Mesothelial cell of epicardium (in vitro differentiated cells): Measurements from ENCODE around the gene WEE2. TPM values are rescaled to one million over a fixed set of nuclear protein-coding genes. Genes with fewer than 3 reads are reported as not detected.
A peak's percentile ranks its signal among the peaks of the same experiment; 100 is the strongest.
"Not testable (repeated sequence)": the region's sequence is repeated elsewhere in the genome, so short reads cannot be mapped to it uniquely, and the experiment has no call there.

Experiments used
- DNase-seq, 2 experiments: peaks; one replicate each; pipeline ENCODE4 v3.0.0; 2021; ENCODE audit warnings: low spot score in 2 of 2; ENCODE audit not compliant: unreplicated experiment in 2 of 2
- H3K27ac Mint-ChIP-seq: 2 replicates; pipeline ENCODE4 v1.8.0; 2021; ENCODE audit warnings: mixed read lengths
- H3K27me3 Mint-ChIP-seq: 2 replicates; pipeline ENCODE4 v1.8.0; 2021; ENCODE audit warnings: low read depth, mixed read lengths
- H3K36me3 Mint-ChIP-seq: 2 replicates; pipeline ENCODE4 v1.8.0; 2021; ENCODE audit warnings: mixed read lengths
- H3K4me1 Mint-ChIP-seq: 2 replicates; pipeline ENCODE4 v1.8.0; 2021; ENCODE audit warnings: mixed read lengths
- H3K4me3 Mint-ChIP-seq: 2 replicates; pipeline ENCODE4 v1.8.0; 2021; ENCODE audit warnings: mild to moderate bottlenecking, moderate library complexity, mixed read lengths
- H3K9me3 Mint-ChIP-seq: 2 replicates; pipeline ENCODE4 v1.8.0; 2021; ENCODE audit warnings: mixed read lengths
- CTCF ChIP-seq: fragments of 200-600 bp; sonication (generic); IDR thresholded peaks from one replicate; pipeline ENCODE4 v1.5.0; 2021; ENCODE audit warnings: antibody characterized with exemption; ENCODE audit not compliant: unreplicated experiment
- total RNA-seq: library from RNA; stranded (reverse); gene quantifications from 3 replicates; pipeline ENCODE4 v1.2.1, GENCODE V29; 2021

WEE2 gene
- total RNA-seq, 1 donor from 2014 or later, result not detected

- H3K27me3 Mint-ChIP-seq, result no peaks in the 10 kb centered on the region
- no peak for DNase-seq
- peak overlapping the region; percentile 25 for H3K27ac Mint-ChIP-seq
- peaks cover 21% of the 10 kb centered on the region for H3K36me3 Mint-ChIP-seq
- H3K4me1 Mint-ChIP-seq, result peaks cover 27% of the 10 kb centered on the region
- no peak for TF ChIP-seq CTCF
- peak overlapping the region; percentile 97 for H3K4me3 Mint-ChIP-seq
- no peaks in the 10 kb centered on the region for H3K9me3 Mint-ChIP-seq
These were observed 31.1 kb downstream of the WEE2 start for GRCh38 chr7:141739250-141739649.

- Mint-ChIP-seq H3K4me1 (peaks cover 24% of the 10 kb centered on the region), H3K9me3 (no peaks in the 10 kb centered on the region), H3K27me3 (no peaks in the 10 kb centered on the region), H3K36me3 (peaks cover 32% of the 10 kb centered on the region), H3K4me3 (no peak overlapping the region), H3K27ac (no peak overlapping the region)
- no peak for DNase-seq
- no peak for TF ChIP-seq CTCF
These were observed 34.1 kb downstream of the WEE2 start for GRCh38 chr7:141742229-141742628.

- H3K4me3 Mint-ChIP-seq, result no peak overlapping the region
- no peak overlapping the region for H3K27ac Mint-ChIP-seq
- TF ChIP-seq CTCF, result no peak
- H3K36me3 Mint-ChIP-seq, result peaks cover 42% of the 10 kb centered on the region
- H3K9me3 Mint-ChIP-seq, result no peaks in the 10 kb centered on the region
- peaks cover 11% of the 10 kb centered on the region for H3K4me1 Mint-ChIP-seq
- no peaks in the 10 kb centered on the region for H3K27me3 Mint-ChIP-seq
- DNase-seq, result no peak
These were observed 36.0 kb downstream of the WEE2 start for GRCh38 chr7:141744131-141744530.

- peaks cover 69% of the 10 kb centered on the region for H3K36me3 Mint-ChIP-seq
- DNase-seq, result no peak
- no peaks in the 10 kb centered on the region for H3K27me3 Mint-ChIP-seq
- no peaks in the 10 kb centered on the region for H3K4me1 Mint-ChIP-seq
- no peak overlapping the region for H3K4me3 Mint-ChIP-seq
- peaks cover 31% of the 10 kb centered on the region for H3K9me3 Mint-ChIP-seq
- TF ChIP-seq CTCF, result no peak
- no peak overlapping the region for H3K27ac Mint-ChIP-seq
These were observed 40.2 kb downstream of the WEE2 start for GRCh38 chr7:141748396-141748795.

- not testable (repeated sequence) for H3K4me3 Mint-ChIP-seq, DNase-seq, H3K27ac Mint-ChIP-seq, H3K4me1 Mint-ChIP-seq, H3K27me3 Mint-ChIP-seq
- Mint-ChIP-seq H3K36me3 (peaks cover 75% of the 10 kb centered on the region), H3K9me3 (peaks cover 42% of the 10 kb centered on the region)
These were observed 43.8 kb downstream of the WEE2 start for GRCh38 chr7:141751904-141752303.

- no peak for DNase-seq
- no peaks in the 10 kb centered on the region for H3K27me3 Mint-ChIP-seq
- H3K4me1 Mint-ChIP-seq, result no peaks in the 10 kb centered on the region
- peaks cover 42% of the 10 kb centered on the region for H3K9me3 Mint-ChIP-seq
- no peak overlapping the region for H3K4me3 Mint-ChIP-seq
- no peak overlapping the region for H3K27ac Mint-ChIP-seq
- TF ChIP-seq CTCF, result peak; percentile 41
- H3K36me3 Mint-ChIP-seq, result peaks cover 83% of the 10 kb centered on the region
These were observed 44.5 kb downstream of the WEE2 start for GRCh38 chr7:141752634-141753033.
